ENCODE results near the gene STUM.
"Not testable (repeated sequence)": the region's sequence is repeated elsewhere in the genome, so short reads cannot be mapped to it uniquely, and the experiment has no call there.

Gene STUM

GRCh38 chr1:226628612-226629155 lies 80.1 kb downstream of the STUM start:
- no peak for DNase-seq

DNA sequence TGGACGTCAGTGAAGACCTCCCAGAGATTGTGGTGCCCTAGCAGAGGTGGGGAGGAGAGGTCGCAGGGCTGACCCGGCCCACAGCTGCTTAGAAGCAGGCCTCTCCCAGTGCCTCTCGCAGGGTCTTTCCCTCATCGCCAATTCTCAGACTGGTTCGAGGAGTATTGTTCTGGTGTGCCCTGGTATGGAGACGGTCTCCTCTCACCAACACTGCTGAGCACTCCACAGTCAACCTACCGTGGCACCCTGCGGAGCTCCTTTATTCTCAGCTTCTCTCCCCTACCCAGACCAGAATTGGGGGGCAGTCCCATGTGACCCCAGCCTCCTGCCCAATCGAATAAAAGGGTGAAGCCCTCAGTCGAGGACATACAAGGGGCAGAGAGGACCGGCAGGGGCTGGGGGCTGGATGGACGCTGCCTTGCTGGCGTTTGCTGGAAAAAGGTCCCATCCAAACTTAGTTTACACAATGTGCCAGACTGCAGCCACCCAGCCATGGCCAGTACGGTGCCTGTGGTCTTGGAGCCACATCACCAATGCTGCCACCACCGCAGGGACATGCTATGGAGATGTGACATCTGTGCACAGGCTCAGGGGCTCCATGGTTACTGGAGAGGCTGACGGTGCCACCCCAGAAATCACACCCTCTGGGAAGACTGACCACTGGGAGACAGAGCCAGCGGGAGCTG lies 80.8 kb downstream of the STUM start:
- no peak for DNase-seq

DNA sequence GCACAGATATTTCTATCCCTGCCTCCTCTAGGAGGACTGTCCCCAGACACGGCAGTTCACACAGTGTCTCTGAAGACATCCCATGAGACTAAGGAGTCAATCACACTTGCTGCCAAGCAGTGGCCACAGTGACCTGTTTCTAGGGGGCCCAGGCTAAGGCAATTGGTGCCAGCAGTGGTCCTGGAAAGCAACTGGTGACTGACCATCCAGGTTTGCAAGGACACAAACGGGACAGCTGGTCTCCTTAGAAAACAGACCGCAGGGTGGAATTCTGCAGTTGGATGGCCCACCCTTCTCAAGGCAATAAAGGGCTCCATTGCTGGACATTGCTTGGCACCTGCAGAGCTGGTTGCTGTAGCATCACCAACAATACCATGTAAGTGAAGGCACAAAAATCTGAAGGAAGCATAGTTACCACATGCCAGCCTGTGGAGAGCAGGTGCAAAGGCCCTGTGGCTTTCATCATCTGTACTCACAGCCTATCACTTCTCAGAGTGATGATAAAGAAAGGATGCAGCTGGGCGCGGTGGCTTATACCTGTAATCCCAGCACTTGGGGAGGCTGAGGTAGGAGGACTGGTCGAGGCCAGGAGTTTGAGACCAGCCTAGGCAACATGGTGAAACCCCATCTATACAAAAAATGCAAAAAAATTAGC lies 81.5 kb downstream of the STUM start:
- no peak for DNase-seq

GRCh38 chr1:226630592-226630991 lies 82.0 kb downstream of the STUM start:
- DNase-seq, result no peak

DNA sequence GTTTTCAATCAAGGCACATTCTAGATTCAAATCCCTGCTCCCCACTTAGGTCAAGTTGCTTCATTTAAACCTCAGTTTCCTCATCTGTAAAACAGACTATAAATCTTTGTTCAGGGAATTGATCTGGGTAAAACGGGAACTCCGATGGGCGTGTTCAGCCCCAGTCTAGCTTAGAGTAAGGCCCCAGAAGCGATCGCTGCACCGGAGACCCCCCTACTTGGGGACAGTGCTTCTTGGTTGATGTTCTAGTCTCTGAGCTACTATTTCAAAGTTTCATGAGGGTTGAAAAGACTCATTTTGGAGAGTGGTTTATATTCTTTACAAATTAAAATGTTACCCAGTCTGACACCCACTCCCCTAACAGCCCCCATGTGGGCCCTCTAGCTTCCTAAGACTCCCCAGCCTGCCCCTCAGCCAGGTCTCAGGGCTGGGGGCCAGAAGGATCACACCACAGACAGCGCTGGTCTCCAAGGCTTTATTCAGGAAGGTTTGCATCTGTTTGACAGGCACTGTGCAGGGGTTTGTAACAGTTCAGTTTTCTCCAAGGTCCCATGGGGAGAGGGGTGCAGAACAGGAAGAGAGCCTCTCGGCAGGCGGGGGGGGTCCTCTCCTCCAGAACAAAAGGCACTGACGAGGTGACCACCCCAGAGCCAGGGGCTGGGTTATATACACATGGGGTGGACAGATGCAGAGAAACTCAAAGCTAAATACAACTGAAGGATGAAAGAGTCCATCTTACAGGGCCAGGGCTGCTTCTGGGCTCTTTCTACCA lies 82.9 kb downstream of the STUM start:
- DNase-seq, result no peak

- DNase-seq, result no peak
Observed at GRCh38 chr1:226632169-226632879, 83.8 kb downstream of the STUM start.

GRCh38 chr1:226632922-226633351 lies 84.4 kb downstream of the STUM start:
- no peak for DNase-seq

GRCh38 chr1:226633541-226634165 lies 85.1 kb downstream of the STUM start:
- DNase-seq, result no peak

DNA sequence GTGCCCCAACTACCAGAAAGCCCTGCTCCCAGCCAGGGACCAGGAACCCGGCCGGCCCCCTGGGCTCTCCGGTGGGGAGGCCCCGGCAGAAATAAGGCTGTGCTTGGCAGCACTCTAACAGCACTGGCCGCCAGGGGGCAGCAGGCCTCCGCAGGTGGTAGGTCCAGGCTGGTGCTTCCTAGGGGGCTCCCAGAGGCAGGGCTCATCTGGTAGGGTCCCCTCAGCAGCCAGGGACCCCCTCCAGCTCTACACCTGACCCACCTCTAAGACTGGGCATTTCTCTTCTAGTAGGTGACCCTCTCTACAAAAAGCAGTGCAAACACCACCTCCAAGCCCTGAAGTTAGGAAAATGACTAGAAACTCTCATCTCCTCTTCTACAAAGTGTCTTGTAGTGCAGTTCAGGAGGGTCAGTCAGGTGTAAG lies 85.6 kb downstream of the STUM start:
- DNase-seq, result peak; percentile 76

GRCh38 chr1:226634611-226635246 lies 86.2 kb downstream of the STUM start:
- DNase-seq, result no peak

GRCh38 chr1:226635456-226635941 lies 86.9 kb downstream of the STUM start:
- DNase-seq, result no peak

GRCh38 chr1:226636847-226637096 lies 88.2 kb downstream of the STUM start:
- no peak for DNase-seq

- no peak for DNase-seq
Observed at GRCh38 chr1:226637147-226637935, 88.8 kb downstream of the STUM start.

DNA sequence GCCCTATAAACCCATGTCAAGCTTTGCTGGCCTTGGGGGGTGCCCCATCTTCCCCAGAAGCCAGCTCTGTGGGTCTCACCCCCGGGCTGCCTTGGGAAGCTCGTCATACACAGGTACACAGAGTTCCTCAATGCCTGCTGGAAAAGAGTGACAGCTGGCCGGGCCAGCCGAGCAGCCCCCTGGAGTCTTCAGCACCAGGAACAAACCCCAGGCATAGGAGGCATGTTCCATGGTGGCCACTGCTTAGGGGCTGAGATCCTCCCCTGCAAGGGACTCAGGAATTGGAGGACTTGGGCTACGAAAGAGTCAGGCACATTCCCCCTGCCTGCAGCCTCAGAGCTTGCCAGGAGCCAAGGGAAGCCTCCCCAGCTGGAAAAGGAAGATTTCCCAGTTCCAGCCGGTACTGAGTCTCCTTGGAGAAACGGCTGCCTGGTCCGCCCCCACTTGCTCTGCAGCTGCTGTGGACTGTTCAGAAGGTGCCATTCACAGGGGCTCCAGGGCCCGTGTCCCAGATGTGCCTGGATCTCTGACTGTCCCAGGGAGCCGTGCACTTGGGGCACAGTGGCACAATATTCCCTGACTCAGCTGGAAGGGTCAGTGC lies 89.5 kb downstream of the STUM start:
- no peak for DNase-seq

GRCh38 chr1:226638608-226639007 lies 90.0 kb downstream of the STUM start:
- DNase-seq, result no peak

GRCh38 chr1:226639206-226639605 lies 90.6 kb downstream of the STUM start:
- DNase-seq, result not testable (repeated sequence)

DNA sequence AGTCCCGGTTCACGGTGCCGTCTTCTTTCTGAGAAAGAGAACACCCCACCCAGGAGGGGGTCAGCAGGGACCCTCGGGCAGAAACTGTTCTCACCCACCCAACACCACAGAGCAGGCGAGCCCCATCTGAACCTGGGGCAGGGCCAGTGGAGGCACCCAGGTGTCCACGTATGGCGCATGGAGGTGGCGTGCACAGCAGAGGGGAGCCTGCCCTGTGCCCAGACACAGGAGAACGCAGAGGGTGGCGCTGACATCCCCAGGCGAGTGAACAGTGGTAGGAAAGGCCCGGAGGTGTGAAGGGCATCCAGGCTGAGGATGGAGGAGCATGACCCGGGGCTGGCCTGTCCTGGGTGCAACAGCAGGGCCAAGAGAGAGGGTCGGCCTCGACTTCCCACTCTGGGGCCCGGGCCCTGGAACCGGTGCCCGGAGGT lies 91.1 kb downstream of the STUM start:
- no peak for DNase-seq

- DNase-seq, result no peak
Observed at GRCh38 chr1:226640321-226641136, 92.0 kb downstream of the STUM start.

DNA sequence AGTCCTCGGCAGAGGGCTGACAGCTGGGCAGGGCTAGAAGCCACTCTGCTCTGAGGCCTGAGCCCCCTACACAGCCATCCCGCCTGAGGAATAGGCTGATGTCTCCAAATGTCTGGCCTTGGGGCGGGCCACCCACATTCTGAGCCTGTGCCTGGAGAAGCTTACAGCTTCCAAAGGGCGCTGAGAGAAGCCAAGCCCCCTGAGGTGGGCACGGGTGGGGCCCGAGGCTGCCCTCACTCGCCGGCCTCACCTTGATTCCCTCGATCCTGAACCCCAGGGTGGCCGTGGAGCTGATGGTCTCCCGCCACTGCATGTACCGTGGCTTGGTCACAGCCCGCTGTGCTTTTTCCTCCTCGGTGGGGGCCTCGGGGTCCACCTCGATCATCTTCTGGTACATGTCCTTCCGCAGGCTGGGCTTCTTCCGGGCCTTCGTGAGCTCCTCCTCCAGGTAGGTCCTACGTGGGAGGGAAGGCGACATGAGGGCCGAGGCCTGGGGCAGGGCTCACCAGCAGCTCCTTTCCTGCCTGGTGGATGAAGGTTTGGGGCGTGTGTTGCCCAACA lies 93.2 kb downstream of the STUM start:
- no peak for DNase-seq

Data from effector CD8-positive, alpha-beta T cell (primary cell).